ENCODE measurements around the gene SGO1.

The SGO1 gene

GRCh38 chr3:20154928-20155327 lies 31.1 kb downstream of the SGO1 start:
- TF ChIP-seq, protein P1, sequence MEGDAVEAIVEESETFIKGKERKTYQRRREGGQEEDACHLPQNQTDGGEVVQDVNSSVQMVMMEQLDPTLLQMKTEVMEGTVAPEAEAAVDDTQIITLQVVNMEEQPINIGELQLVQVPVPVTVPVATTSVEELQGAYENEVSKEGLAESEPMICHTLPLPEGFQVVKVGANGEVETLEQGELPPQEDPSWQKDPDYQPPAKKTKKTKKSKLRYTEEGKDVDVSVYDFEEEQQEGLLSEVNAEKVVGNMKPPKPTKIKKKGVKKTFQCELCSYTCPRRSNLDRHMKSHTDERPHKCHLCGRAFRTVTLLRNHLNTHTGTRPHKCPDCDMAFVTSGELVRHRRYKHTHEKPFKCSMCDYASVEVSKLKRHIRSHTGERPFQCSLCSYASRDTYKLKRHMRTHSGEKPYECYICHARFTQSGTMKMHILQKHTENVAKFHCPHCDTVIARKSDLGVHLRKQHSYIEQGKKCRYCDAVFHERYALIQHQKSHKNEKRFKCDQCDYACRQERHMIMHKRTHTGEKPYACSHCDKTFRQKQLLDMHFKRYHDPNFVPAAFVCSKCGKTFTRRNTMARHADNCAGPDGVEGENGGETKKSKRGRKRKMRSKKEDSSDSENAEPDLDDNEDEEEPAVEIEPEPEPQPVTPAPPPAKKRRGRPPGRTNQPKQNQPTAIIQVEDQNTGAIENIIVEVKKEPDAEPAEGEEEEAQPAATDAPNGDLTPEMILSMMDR (IDR thresholded peaks at IDR 0.05; ENCODE audit: insufficient read depth, low read depth, low read length, missing control alignments) = no peak
- DNase-seq (ENCODE audit: low read depth) = peak; percentile 10
- H3K4me3 ChIP-seq (ENCODE audit: low read depth, low read length) = no peak overlapping the region

DNA sequence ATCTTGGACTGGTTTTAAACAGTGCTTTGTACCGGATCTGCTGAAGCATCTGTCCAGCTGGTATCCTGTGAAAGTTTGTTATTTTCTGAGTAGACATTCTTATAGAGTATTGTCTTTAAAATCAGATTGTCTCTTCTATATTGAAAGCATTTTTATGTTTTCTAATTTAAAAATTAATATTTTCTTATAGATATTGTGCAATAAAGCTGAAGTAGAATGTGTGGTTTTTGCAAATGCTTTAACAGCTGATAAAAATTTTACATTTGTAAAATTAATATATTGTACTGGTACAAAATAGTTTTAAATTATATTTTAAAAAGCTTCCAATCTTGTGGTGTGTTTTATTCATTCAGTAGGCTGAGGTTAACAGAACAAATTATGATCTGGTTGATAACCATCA lies 31.9 kb downstream of the SGO1 start:
- no peak for DNase-seq (ENCODE audit: low read depth)
- no peak overlapping the region for H3K4me3 ChIP-seq (ENCODE audit: low read depth, low read length)
- TF ChIP-seq, protein P1 (IDR thresholded peaks at IDR 0.05; ENCODE audit: insufficient read depth, low read depth, low read length, missing control alignments) = no peak

GRCh38 chr3:20148466-20148865 lies 37.5 kb downstream of the SGO1 start:
- TF ChIP-seq, protein P1 (IDR thresholded peaks at IDR 0.05; ENCODE audit: insufficient read depth, low read depth, low read length, missing control alignments) = no peak
- H3K4me3 ChIP-seq (ENCODE audit: low read depth, low read length) = no peak overlapping the region
- no peak for DNase-seq (ENCODE audit: low read depth)

DNA sequence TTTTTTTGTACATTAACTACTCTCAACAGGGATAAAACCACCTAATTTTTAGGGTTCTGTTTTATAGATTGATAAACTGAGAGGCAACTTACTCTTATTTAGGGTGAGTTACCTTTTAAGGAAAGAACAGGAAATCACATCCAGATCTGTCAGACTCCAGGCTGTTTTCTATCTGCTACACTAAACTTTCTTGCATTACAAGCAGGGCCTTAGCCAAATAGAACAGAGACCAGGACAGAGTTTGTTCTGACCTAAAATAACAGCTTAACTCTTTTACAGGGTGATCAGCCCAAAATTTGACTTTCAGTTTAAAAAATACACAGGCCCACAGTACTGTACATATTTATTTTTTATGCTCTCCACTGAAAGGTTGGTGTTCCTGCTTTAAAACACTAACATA lies 38.6 kb downstream of the SGO1 start:
- TF ChIP-seq, protein P1 (IDR thresholded peaks at IDR 0.05; ENCODE audit: insufficient read depth, low read depth, low read length, missing control alignments) = no peak
- H3K4me3 ChIP-seq (ENCODE audit: low read depth, low read length) = no peak overlapping the region
- no peak for DNase-seq (ENCODE audit: low read depth)

DNA sequence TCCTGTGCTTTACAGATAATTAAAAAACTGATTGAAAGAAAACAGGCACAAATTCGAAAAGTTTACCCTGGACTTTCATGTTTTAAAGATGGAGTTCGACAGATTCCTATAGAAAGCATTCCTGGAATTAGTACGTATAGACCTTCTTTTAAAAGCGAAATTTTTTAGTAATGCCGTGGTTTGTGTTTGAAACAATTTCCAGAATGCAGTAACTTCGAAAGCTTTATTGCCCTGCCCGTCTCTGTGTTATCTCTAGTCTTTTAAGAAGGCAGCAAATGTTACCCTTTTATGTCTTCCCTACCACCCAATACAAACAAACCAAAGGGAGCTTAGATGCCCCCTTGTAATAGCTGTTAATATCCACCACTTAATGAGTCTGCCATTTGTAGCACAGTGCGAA lies 39.7 kb downstream of the SGO1 start:
- H3K4me3 ChIP-seq (ENCODE audit: low read depth, low read length) = no peak overlapping the region
- no peak for DNase-seq (ENCODE audit: low read depth)
- TF ChIP-seq, protein P1 (IDR thresholded peaks at IDR 0.05; ENCODE audit: insufficient read depth, low read depth, low read length, missing control alignments) = no peak

DNA sequence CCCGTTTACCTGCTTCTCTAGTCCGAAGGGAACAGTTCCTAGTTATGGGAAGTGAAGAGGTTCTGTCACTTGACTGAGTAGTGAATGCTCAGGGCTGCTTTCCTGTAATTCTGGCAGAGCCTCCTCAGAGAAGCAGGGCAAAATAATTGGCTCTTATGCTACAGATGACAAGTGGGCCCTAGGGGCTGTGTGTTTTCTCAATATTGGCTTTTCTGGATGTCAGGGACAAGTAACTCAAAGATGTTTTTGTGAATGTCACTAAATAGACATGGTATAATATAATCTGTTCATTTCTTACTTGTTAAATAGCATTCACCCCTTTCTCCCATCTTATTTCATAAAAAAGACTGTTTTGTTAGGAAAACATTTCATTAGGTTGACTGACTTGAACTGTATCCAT lies 40.1 kb downstream of the SGO1 start:
- TF ChIP-seq, protein P1 (IDR thresholded peaks at IDR 0.05; ENCODE audit: insufficient read depth, low read depth, low read length, missing control alignments) = no peak
- H3K4me3 ChIP-seq (ENCODE audit: low read depth, low read length) = no peak overlapping the region
- DNase-seq (ENCODE audit: low read depth) = no peak

DNA sequence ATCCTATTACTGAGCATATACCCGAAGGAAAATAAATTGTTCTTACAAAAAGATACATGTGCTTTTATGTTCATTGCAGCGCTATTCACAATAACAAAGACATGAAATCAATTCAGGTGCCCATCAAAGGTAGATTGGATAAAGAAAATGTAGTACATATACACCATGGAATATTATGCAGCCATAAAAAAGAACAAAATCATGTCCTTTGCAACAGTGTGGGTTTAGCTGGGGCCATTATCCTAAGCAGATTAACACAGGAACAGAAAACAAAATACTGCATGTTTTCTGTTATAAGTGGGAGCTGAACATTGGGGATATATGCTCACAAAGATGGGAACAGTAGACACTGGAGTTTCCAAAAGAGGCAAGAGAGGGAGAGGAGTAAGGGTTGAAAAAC lies 42.5 kb downstream of the SGO1 start:
- TF ChIP-seq, protein P1 (IDR thresholded peaks at IDR 0.05; ENCODE audit: insufficient read depth, low read depth, low read length, missing control alignments) = no peak
- no peak overlapping the region for H3K4me3 ChIP-seq (ENCODE audit: low read depth, low read length)
- no peak for DNase-seq (ENCODE audit: low read depth)
